Fibroblast of villous mesenchyme (primary cell): ENCODE measurements around the gene RTN4RL2. TPM values are rescaled to one million over a fixed set of nuclear protein-coding genes. Genes with fewer than 3 reads are reported as not detected.

Experiments used
- DNase-seq: peaks from one replicate; pipeline ENCODE4 v3.0.0-alpha.2; 2010; ENCODE audit warnings: low read depth
- H3K4me3 ChIP-seq: 2 replicates; pipeline ENCODE4 v1.5.1; 2011; ENCODE audit warnings: low read depth, mild to moderate bottlenecking, low read length
- CTCF ChIP-seq: IDR thresholded peaks from 2 replicates; pipeline ENCODE4 v1.5.1; 2012; ENCODE audit warnings: low read depth, mild to moderate bottlenecking, low read length; ENCODE audit not compliant: insufficient read depth
- total RNA-seq: library from RNA; depleted of rRNA; stranded (reverse); fragments of >200 nt; gene quantifications from 2 replicates; pipeline ENCODE4 v1.2.3, GENCODE V29; 2012

The RTN4RL2 gene
- total RNA-seq, 1 donor, result not detected

GRCh38 chr11:57419146-57419545 is 41.2 kb upstream of the RTN4RL2 start:
- TF ChIP-seq CTCF, result no peak
- no peak for DNase-seq
- no peak overlapping the region for H3K4me3 ChIP-seq

DNA sequence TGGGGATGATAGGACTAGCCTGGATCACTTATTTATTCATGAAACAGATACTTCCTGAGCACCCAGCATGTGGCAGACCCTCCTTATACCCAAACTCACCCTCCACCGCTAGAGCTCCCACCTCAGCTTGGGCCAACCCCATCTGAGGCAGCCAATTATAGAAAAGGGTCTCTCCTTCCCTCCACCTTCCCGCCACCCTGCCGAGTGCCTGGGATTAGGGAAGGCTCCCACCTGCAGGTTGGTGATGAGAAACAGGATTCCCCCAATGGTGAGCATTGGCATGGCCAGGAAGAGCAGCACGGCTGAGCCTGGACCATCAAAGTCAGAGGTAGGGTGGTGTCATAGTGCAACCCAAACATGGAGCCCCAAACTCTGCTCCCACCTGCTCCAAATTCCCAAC is 39.3 kb upstream of the RTN4RL2 start:
- H3K4me3 ChIP-seq, result no peak overlapping the region
- no peak for DNase-seq
- TF ChIP-seq CTCF, result no peak

DNA sequence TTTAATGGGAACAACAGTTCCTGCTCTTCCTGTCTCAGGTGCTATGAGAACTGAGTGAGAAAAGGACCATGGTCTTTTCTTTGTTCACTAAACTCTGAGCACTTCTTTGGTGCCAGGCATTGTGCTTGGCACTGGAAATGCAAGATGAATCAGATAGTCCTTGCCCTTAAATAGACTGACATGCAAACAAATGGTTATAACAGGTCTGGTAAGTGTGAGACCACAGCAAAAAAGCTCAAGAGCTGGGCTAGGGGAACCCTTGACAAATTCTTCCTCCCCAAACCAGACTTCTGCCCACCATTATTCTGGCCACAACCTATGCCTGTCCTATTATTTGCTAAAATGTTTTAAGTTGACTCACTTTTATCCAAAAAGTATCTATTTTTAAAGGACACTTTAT is 38.5 kb upstream of the RTN4RL2 start:
- no peak overlapping the region for H3K4me3 ChIP-seq
- TF ChIP-seq CTCF, result no peak
- no peak for DNase-seq

DNA sequence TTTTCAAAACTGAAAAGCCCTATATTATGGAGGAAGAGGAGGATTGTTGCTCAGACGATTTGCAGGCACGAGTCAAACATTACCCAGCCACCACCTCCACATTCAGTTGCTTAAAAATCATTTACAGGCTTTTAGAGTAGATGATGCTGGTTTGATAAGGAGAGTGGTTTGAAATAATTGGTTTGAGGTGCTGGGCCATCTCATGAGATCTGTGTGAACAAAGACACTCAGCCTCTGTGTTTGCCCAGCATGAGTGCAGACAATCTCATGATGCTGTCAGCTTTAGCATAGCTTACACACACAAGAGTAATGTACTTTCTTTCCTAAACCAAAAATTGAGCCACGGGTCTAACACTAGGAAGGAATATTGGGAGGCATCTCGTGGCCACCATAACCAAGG is 37.7 kb upstream of the RTN4RL2 start:
- no peak for TF ChIP-seq CTCF

DNA sequence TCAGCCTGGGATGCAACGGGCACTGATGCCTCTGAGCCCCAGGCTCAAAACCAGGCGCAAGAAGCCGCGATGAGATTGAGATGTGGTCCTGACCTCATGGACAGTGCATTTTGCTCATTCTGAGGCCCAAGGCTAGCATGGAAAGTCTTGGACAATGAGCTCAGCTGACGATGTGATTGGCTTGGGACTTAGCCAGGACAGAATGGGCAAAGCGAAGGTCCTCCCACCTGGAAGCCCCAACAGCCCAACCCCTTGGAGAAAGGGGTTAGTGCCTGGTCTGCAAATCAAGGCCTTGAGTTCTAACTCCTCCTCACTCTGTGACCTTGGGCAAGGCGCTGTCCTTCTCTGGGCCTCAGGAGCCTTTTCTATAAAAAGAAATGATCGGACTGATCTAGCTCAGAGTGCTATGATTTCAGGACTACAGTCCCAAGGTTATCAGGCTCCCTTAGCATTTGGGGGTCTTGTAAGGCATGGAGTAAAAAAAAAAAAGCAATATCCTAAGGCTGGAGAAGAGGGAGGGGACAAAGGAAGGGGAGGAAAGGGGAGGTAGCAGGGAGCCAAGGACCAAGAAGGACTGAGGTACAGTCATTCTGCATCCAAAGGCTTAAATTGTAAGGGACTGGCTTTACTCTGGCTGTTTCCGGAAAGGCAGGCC is 36.1 kb upstream of the RTN4RL2 start:
- DNase-seq, result no peak
- no peak overlapping the region for H3K4me3 ChIP-seq
- no peak for TF ChIP-seq CTCF

More for the DNA sequence above, 37.7 kb upstream of the RTN4RL2 start:
- DNase-seq, result no peak
- H3K4me3 ChIP-seq, result no peak overlapping the region

- H3K4me3 ChIP-seq, result no peak overlapping the region
- DNase-seq, result peak; percentile 89
- TF ChIP-seq CTCF, result no peak
Observed at GRCh38 chr11:57424792-57425564, 35.4 kb upstream of the RTN4RL2 start.
